Liver (tissue), 9 donors: ENCODE measurements around the gene SERPINA3. TPM values are rescaled to one million over a fixed set of nuclear protein-coding genes. Genes with fewer than 3 reads are reported as not detected.
A peak's percentile ranks its signal among the peaks of the same experiment; 100 is the strongest.

ENCODE experiments used
- DNase-seq: peaks from one replicate; pipeline ENCODE4 v3.0.0-alpha.2; 2017; ENCODE audit warnings: low spot score
- H3K27ac ChIP-seq, 2 donors: one replicate each; pipeline ENCODE4 v1.7.0; 2013; ENCODE audit warnings: inconsistent platforms in 2 of 2, low read length in 2 of 2, control low read depth in 1 of 2, low read depth in 1 of 2, mild to moderate bottlenecking in 1 of 2
- H3K27me3 ChIP-seq, 4 donors: one replicate each; pipeline versions ENCODE4 v1.6.1 to v1.7.0; 2013; ENCODE audit warnings: low read length in 3 of 4, inconsistent platforms in 1 of 4, mild to moderate bottlenecking in 1 of 4, moderate library complexity in 1 of 4; ENCODE audit not compliant: control insufficient read depth in 4 of 4, insufficient read depth in 4 of 4
- H3K36me3 ChIP-seq, 4 donors: one replicate each; pipeline versions ENCODE4 v1.6.1 to v1.7.0; 2013; ENCODE audit warnings: low read length in 3 of 4, mild to moderate bottlenecking in 3 of 4, low read depth in 1 of 4, moderate library complexity in 1 of 4; ENCODE audit not compliant: control insufficient read depth in 4 of 4, insufficient read depth in 3 of 4
- H3K4me1 ChIP-seq, 4 donors: one replicate each; pipeline versions ENCODE4 v1.6.1 to v1.7.0; 2013; ENCODE audit warnings: low read length in 3 of 4, mild to moderate bottlenecking in 3 of 4, moderate library complexity in 1 of 4; ENCODE audit not compliant: control insufficient read depth in 4 of 4, insufficient read depth in 4 of 4
- H3K4me3 ChIP-seq, 3 donors: one replicate each; pipeline versions ENCODE4 v1.6.1 to v1.7.0; 2013; ENCODE audit warnings: low read length in 3 of 3, control low read depth in 1 of 3, low read depth in 1 of 3, mild to moderate bottlenecking in 1 of 3
- H3K9ac ChIP-seq, 2 donors: one replicate each; pipeline ENCODE4 v1.7.0; 2013; ENCODE audit warnings: low read length in 2 of 2, mild to moderate bottlenecking in 2 of 2, moderate library complexity in 2 of 2, control low read depth in 1 of 2, low read depth in 1 of 2
- H3K9me3 ChIP-seq, 4 donors: one replicate each; pipeline versions ENCODE4 v1.6.1 to v1.7.0; 2013; ENCODE audit warnings: low read length in 3 of 4; ENCODE audit not compliant: control insufficient read depth in 4 of 4
- ATF3 ChIP-seq: IDR thresholded peaks from 2 replicates; pipeline ENCODE4 v1.6.1; 2016; ENCODE audit warnings: antibody characterized with exemption
- CTCF ChIP-seq: fragments of 150-350 bp; IDR thresholded peaks from 2 replicates; pipeline ENCODE4 v1.5.1; 2017; ENCODE audit warnings: improper control_type of control experiment, low read depth, low read length; ENCODE audit not compliant: missing input control
- EGR1 ChIP-seq, 2 donors: IDR thresholded peaks; 2 replicates each; pipeline ENCODE4 v1.6.1; 2016 to 2018; ENCODE audit warnings: antibody characterized with exemption in 2 of 2, low read depth in 2 of 2
- FOXA1 ChIP-seq: IDR thresholded peaks from 2 replicates; pipeline ENCODE4 v1.6.1; 2016; ENCODE audit warnings: antibody characterized with exemption
- FOXA2 ChIP-seq: IDR thresholded peaks from 2 replicates; pipeline ENCODE4 v1.6.1; 2016; ENCODE audit warnings: antibody characterized with exemption
- HNF4A ChIP-seq, 2 donors: conservative IDR thresholded peaks; 2 replicates each; pipeline ENCODE4 v1.6.1; 2016; ENCODE audit warnings: antibody characterized with exemption in 2 of 2, mild to moderate bottlenecking in 2 of 2
- HNF4G ChIP-seq: IDR thresholded peaks from 2 replicates; pipeline ENCODE4 v1.6.1; 2016; ENCODE audit warnings: antibody characterized with exemption
- JUND ChIP-seq, 2 donors: IDR thresholded peaks; 2 replicates each; pipeline ENCODE4 v1.6.1; 2016; ENCODE audit warnings: antibody characterized with exemption in 2 of 2
- MAX ChIP-seq: IDR thresholded peaks from 2 replicates; pipeline ENCODE4 v1.6.1; 2016; ENCODE audit warnings: antibody characterized with exemption
- NR2F2 ChIP-seq: IDR thresholded peaks from 2 replicates; pipeline ENCODE4 v1.6.1; 2016; ENCODE audit warnings: antibody characterized with exemption
- RAD21 ChIP-seq, 2 donors: IDR thresholded peaks; 2 replicates each; pipeline ENCODE4 v1.6.1; 2016; ENCODE audit warnings: antibody characterized with exemption in 2 of 2, mild to moderate bottlenecking in 2 of 2
- RXRA ChIP-seq, 2 donors: IDR thresholded peaks; 2 replicates each; pipeline ENCODE4 v1.6.1; 2017 to 2018; ENCODE audit warnings: antibody characterized with exemption in 2 of 2, mild to moderate bottlenecking in 1 of 2
- TAF1 ChIP-seq: conservative IDR thresholded peaks from 2 replicates; pipeline ENCODE4 v1.6.1; 2016; ENCODE audit warnings: antibody characterized with exemption, mild to moderate bottlenecking
- YY1 ChIP-seq: IDR thresholded peaks from 2 replicates; pipeline ENCODE4 v1.6.1; 2016; ENCODE audit warnings: antibody characterized with exemption, mild to moderate bottlenecking
- ZBTB33 ChIP-seq: IDR thresholded peaks from 2 replicates; pipeline ENCODE4 v1.6.1; 2016; ENCODE audit warnings: antibody characterized with exemption
- WGBS: extraction: QIAGEN DNeasy Blood & Tissue Kit; methylation state at CpG from one replicate; pipeline ENCODE4 v1.1.7; 2013; 5-methylcytosine and 5-hydroxymethylcytosine counted together
- polyA plus RNA-seq, 2 donors: library from polyadenylated mRNA; stranded (reverse) in 1 of 2; unstranded in 1 of 2; fragments of 200-250 nt in 1 of 2; fragments of >200 nt in 1 of 2; fragmentation: Nextera tagmentation in 1 of 2; extraction: Ambion mirVana in 1 of 2; gene quantifications; one replicate each; pipeline versions ENCODE4 v1.2.1 to v1.2.3, GENCODE V29; 2013 to 2015
- total RNA-seq, 2 donors: library from RNA; depleted of rRNA; stranded (reverse); fragments of >200 nt; gene quantifications; one replicate each; pipeline ENCODE4 v1.2.3, GENCODE V29; 2014
- TF ChIP-seq, protein P1 (sequence below): IDR thresholded peaks from 2 replicates; pipeline ENCODE4 v1.6.1; 2016; ENCODE audit warnings: antibody characterized with exemption, mild to moderate bottlenecking
- donor health status: healthy.
- donor health status: healthy.
- donor health status: healthy.
- donor health status: healthy.
- donor health status: healthy.

SERPINA3 gene
- total and polyA plus RNA-seq, 4 donors, result 2,087 to 17,984 (median 13,009) TPM

- TF ChIP-seq FOXA2 (no peak), JUND (IDR thresholded peaks at IDR 0.05) (peak in 1 of 2 donors; percentile 5)
- Histone ChIP-seq H3K9ac (no peak overlapping the region), H3K36me3 (peaks cover 4 to 32% (median 27%) of the 10 kb centered on the region in 4 donors), H3K27ac (peak overlapping the region in 1 of 2 donors; percentile 16), H3K4me3 (no peak overlapping the region), H3K4me1 (peaks cover 0 to 20% (median 9%) of the 10 kb centered on the region in 4 donors), H3K27me3 (no peaks in the 10 kb centered on the region), H3K9me3 (no peaks in the 10 kb centered on the region)
- 61% methylated on average over 2 of the region's 2 CpGs for WGBS
- no peak for DNase-seq
Measured at GRCh38 chr14:94625353-94625635, 13.1 kb downstream of the SERPINA3 start.

- H3K4me1 ChIP-seq, result peaks cover 14 to 48% (median 32%) of the 10 kb centered on the region in 4 donors
- no peaks in the 10 kb centered on the region for H3K27me3 ChIP-seq
- no peaks in the 10 kb centered on the region for H3K9me3 ChIP-seq
- WGBS, result 43% methylated on average over 5 of the region's 5 CpGs
- TF ChIP-seq HNF4A (conservative IDR thresholded peaks at IDR 0.05) (peak; percentile 30 to 60), RXRA (IDR thresholded peaks at IDR 0.05) (no peak)
- H3K9ac ChIP-seq, result no peak overlapping the region
- H3K4me3 ChIP-seq, result no peak overlapping the region
- H3K27ac ChIP-seq, result no peak overlapping the region
- H3K36me3 ChIP-seq, result peaks cover 0 to 1% (median under 1%) of the 10 kb centered on the region in 4 donors
- DNase-seq, result no peak
Measured at GRCh38 chr14:94628578-94628977, 16.4 kb downstream of the SERPINA3 start.

DNA sequence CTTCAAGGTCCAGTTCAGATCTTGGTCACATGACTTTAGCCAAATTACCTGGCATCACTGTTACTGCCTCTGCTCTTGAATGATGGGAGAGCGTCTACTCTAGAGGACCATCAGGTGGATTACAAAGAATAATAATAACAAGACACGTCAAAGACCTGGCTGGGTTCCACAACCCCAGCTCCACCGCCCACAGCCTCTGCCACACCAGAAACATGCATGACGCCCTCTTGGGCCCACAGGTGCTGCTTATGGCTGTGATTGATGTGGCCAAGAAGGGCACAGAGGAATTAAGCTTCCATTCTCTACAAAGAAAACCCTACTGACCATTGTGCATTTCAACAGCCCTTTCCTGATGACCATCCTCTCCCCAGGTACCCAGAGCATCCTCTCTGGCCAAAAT lies 18.2 kb downstream of the SERPINA3 start:
- 94% methylated on average over 4 of the region's 4 CpGs for WGBS
- no peaks in the 10 kb centered on the region for H3K27me3 ChIP-seq
- no peak overlapping the region for H3K27ac ChIP-seq
- H3K9ac ChIP-seq, result no peak overlapping the region
- no peaks in the 10 kb centered on the region for H3K9me3 ChIP-seq
- H3K36me3 ChIP-seq, result no peaks in the 10 kb centered on the region
- no peak for TF ChIP-seq FOXA1
- no peak for TF ChIP-seq MAX
- no peak for DNase-seq
- H3K4me3 ChIP-seq, result no peak overlapping the region
- H3K4me1 ChIP-seq, result peaks cover 17 to 65% (median 43%) of the 10 kb centered on the region in 4 donors

DNA sequence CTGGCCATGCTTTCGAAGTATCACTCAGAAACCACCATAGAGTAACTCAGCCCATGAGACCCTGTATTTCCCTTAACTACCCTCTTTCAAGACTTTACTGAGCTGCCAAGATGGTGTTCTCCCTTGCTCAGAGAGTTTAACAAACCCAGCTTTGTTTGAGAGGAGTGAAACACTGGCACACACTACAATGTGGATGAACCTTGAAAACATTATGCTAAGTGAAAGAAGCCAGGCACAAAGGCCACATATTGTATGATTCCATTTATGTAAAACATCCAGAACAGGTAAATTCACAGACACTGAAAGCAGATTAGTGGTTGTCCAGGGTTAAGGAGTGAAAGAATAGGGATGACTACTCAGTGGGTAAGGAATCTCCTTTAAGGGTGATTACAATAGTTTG lies 18.9 kb downstream of the SERPINA3 start:
- Histone ChIP-seq H3K27me3 (no peaks in the 10 kb centered on the region), H3K27ac (no peak overlapping the region), H3K4me3 (no peak overlapping the region), H3K36me3 (no peaks in the 10 kb centered on the region), H3K9me3 (no peaks in the 10 kb centered on the region), H3K9ac (no peak overlapping the region), H3K4me1 (peaks cover 18 to 71% (median 46%) of the 10 kb centered on the region in 4 donors)
- 94% methylated on average over 1 of the region's 1 CpG for WGBS
- DNase-seq, result no peak
- TF ChIP-seq NR2F2, result no peak
- TF ChIP-seq ZBTB33, result no peak
- TF ChIP-seq MAX, result no peak
- no peak for TF ChIP-seq HNF4A (conservative IDR thresholded peaks at IDR 0.05)
- no peak for TF ChIP-seq YY1
- no peak for TF ChIP-seq TAF1
- no peak for TF ChIP-seq RAD21 (IDR thresholded peaks at IDR 0.05)
- no peak for TF ChIP-seq JUND (IDR thresholded peaks at IDR 0.05)
- TF ChIP-seq FOXA1, result no peak
- TF ChIP-seq FOXA2, result no peak
- no peak for TF ChIP-seq EGR1 (IDR thresholded peaks at IDR 0.05; ENCODE audit: low read depth in 2 of 2)
- no peak for TF ChIP-seq HNF4G
- TF ChIP-seq ATF3, result no peak
- no peak for TF ChIP-seq CTCF
- TF ChIP-seq, protein P1, sequence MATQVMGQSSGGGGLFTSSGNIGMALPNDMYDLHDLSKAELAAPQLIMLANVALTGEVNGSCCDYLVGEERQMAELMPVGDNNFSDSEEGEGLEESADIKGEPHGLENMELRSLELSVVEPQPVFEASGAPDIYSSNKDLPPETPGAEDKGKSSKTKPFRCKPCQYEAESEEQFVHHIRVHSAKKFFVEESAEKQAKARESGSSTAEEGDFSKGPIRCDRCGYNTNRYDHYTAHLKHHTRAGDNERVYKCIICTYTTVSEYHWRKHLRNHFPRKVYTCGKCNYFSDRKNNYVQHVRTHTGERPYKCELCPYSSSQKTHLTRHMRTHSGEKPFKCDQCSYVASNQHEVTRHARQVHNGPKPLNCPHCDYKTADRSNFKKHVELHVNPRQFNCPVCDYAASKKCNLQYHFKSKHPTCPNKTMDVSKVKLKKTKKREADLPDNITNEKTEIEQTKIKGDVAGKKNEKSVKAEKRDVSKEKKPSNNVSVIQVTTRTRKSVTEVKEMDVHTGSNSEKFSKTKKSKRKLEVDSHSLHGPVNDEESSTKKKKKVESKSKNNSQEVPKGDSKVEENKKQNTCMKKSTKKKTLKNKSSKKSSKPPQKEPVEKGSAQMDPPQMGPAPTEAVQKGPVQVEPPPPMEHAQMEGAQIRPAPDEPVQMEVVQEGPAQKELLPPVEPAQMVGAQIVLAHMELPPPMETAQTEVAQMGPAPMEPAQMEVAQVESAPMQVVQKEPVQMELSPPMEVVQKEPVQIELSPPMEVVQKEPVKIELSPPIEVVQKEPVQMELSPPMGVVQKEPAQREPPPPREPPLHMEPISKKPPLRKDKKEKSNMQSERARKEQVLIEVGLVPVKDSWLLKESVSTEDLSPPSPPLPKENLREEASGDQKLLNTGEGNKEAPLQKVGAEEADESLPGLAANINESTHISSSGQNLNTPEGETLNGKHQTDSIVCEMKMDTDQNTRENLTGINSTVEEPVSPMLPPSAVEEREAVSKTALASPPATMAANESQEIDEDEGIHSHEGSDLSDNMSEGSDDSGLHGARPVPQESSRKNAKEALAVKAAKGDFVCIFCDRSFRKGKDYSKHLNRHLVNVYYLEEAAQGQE, result no peak
- TF ChIP-seq RXRA (IDR thresholded peaks at IDR 0.05), result no peak
